Ramos (cell line): Measurements from ENCODE around the gene SIGLECL1.

Experiments used
- in situ Hi-C: fragments of 300-500 bp; cut with MboI; formaldehyde crosslinking; loops from one replicate; pipeline ENCODE4 v1.14.3; 2022; ENCODE audit warnings: low sequenced_read_pairs; ENCODE audit not compliant: unreplicated experiment

The SIGLECL1 gene

GRCh38 chr19:51294211-51294976 is 43.5 kb downstream of the SIGLECL1 start:
- in situ Hi-C loops, result no loop called here

- in situ Hi-C loops, result no loop called here
Observed at GRCh38 chr19:51294977-51295375, 44.1 kb downstream of the SIGLECL1 start.

GRCh38 chr19:51295382-51296126 is 44.7 kb downstream of the SIGLECL1 start:
- in situ Hi-C loops, result no loop called here

- in situ Hi-C loops, result no loop called here
Observed at GRCh38 chr19:51296336-51297093, 45.6 kb downstream of the SIGLECL1 start.

- in situ Hi-C loops, result no loop called here
Observed at GRCh38 chr19:51297406-51297805, 46.5 kb downstream of the SIGLECL1 start.

- in situ Hi-C loops, result no loop called here
Observed at GRCh38 chr19:51301266-51301665, 50.4 kb downstream of the SIGLECL1 start.

GRCh38 chr19:51305479-51305878 is 54.6 kb downstream of the SIGLECL1 start:
- in situ Hi-C loops, result no loop called here

- in situ Hi-C loops, result no loop called here
Observed at GRCh38 chr19:51311351-51312257, 60.7 kb downstream of the SIGLECL1 start, which contains the start of gene IGLON5. Gene IGLON5, plus strand, starts transcription at chr19:51311644. Its CDS starts 204 bp downstream, at chr19:51311848.

GRCh38 chr19:51316688-51317087 is 65.8 kb downstream of the SIGLECL1 start:
- in situ Hi-C loops, result no loop called here

- in situ Hi-C loops, result no loop called here
Observed at GRCh38 chr19:51317376-51317775, 66.5 kb downstream of the SIGLECL1 start.

GRCh38 chr19:51317968-51318367 is 67.1 kb downstream of the SIGLECL1 start:
- in situ Hi-C loops, result no loop called here
